AG09309 (cell line): ENCODE data around the gene RNF44.

Experiments
- DNase-seq: peaks from one replicate; pipeline ENCODE4 v3.0.0-alpha.2; 2010; ENCODE audit warnings: low read depth
- H3K4me3 ChIP-seq: 2 replicates; pipeline ENCODE4 v1.5.1; 2011; ENCODE audit warnings: mild to moderate bottlenecking, low read depth, low read length, moderate library complexity; ENCODE audit not compliant: control insufficient read depth
- TF ChIP-seq, protein P1 (sequence below): IDR thresholded peaks from 2 replicates; pipeline ENCODE4 v1.5.1; 2011; ENCODE audit warnings: mild to moderate bottlenecking, low read depth, low read length, inconsistent platforms; ENCODE audit not compliant: insufficient read depth, control insufficient read depth; ENCODE audit errors: missing control alignments

RNF44 gene

DNA sequence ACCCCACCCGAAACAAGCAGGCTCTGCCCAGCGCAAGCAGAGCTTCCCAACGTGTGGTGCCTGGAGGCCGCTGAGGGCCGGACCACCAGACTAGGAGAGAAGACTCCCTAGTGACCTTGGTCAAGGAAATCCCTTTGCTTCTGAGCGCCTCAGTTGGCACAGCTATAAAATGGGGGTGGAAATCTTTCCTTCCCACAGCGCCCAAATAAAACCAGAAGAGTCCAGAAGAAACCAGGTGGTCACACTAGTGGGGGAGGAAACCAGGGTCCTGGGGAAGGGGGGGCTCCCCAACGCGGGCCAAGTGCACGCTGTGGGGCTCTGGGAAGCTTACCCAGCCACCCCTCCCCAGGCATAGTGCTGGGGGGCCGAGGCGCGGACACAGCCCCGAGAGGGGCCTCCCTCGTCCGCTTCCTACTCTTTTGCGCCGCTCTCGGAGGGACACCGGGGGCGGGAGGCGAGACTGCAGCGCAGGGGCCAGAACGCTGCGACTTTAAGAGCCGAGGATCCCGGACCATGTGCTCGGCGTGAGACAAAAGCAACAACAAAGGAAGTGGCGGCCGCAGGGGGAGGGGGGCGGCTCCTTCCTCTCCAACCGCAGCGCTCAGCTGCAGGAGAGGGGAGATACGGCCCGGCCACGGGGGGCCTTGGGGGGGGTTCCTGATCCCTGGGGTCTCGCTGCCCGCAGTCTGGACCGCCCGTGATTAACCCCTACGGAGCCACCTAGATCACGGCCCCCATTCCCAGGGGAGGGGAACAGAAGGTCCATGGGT lies 885 bp downstream of the RNF44 start:
- peak overlapping the region; percentile 98 for H3K4me3 ChIP-seq
- TF ChIP-seq, protein P1, sequence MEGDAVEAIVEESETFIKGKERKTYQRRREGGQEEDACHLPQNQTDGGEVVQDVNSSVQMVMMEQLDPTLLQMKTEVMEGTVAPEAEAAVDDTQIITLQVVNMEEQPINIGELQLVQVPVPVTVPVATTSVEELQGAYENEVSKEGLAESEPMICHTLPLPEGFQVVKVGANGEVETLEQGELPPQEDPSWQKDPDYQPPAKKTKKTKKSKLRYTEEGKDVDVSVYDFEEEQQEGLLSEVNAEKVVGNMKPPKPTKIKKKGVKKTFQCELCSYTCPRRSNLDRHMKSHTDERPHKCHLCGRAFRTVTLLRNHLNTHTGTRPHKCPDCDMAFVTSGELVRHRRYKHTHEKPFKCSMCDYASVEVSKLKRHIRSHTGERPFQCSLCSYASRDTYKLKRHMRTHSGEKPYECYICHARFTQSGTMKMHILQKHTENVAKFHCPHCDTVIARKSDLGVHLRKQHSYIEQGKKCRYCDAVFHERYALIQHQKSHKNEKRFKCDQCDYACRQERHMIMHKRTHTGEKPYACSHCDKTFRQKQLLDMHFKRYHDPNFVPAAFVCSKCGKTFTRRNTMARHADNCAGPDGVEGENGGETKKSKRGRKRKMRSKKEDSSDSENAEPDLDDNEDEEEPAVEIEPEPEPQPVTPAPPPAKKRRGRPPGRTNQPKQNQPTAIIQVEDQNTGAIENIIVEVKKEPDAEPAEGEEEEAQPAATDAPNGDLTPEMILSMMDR = no peak
- DNase-seq = no peak

DNA sequence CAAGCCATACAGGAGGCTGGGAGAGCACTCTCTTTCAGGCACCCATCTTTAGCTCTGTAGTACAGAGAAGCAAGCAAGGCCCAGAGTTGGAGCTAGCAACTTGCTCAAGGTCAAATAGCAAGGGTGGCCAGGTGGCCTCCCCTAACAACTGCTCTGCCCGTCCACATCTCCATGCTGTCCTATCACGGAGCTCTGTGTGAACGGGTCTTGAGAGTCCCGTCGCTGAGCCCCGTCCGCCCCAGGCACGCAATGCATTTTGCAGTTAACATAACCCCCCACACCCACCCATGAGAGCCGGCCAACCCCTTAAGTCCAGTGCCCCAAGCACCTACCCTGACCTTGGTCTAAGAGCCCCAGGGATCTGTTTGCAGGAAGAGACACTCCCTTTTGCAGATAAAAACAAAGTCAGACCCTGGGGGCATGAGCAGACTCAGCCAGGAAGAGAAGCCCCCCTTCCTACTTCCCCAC lies 1.5 kb downstream of the RNF44 start:
- TF ChIP-seq, protein P1 = no peak
- H3K4me3 ChIP-seq = peak overlapping the region; percentile 98
- no peak for DNase-seq

DNA sequence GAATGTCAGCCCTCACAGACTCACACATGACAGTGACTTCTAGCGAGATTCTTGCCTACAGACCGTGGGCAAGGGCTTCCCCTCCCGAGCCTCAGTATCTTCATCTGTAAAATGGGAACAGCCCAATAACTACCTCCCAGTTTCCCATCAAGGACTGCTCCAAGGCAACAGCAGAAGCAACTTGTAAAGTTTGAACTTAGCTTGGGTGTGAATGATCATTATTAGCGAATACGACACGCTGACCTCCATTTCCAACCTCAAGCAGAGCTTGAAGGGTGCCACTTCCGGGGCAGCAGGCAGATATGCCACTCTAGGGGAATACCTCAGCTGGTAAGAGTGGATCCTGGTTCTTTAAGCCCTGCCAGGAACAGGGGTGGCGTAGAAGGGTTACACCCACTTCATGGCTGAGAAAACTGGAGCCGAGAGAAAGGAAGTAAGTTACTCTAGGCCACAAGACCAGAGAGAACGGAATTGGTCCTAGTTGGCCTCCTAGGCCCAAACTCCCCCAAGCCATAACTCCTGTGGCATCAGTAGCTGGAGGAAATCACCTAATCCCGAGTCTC lies 2.0 kb downstream of the RNF44 start:
- H3K4me3 ChIP-seq = peak overlapping the region; percentile 98
- no peak for DNase-seq
- TF ChIP-seq, protein P1 = no peak

DNA sequence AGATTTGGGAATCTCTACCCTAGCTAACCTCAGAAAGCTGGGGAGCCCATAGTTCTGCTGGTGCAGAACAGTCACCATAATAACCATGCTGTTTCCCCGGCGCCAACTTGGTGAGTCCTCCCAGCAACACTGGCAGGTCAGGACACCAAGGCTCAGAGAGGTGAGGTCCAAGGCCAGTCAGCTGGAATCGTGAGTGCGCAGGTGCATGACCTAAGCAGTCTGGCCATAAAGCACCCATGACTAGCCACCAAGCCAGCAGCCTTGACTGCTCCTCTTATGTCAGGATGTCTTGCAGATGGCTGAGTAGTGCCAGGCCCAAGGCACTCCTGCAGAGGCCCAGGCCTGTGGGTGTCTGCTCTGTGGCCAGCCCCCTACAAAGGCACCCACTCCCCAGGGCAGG lies 2.6 kb downstream of the RNF44 start:
- TF ChIP-seq, protein P1 = no peak
- no peak for DNase-seq
- H3K4me3 ChIP-seq = no peak overlapping the region

DNA sequence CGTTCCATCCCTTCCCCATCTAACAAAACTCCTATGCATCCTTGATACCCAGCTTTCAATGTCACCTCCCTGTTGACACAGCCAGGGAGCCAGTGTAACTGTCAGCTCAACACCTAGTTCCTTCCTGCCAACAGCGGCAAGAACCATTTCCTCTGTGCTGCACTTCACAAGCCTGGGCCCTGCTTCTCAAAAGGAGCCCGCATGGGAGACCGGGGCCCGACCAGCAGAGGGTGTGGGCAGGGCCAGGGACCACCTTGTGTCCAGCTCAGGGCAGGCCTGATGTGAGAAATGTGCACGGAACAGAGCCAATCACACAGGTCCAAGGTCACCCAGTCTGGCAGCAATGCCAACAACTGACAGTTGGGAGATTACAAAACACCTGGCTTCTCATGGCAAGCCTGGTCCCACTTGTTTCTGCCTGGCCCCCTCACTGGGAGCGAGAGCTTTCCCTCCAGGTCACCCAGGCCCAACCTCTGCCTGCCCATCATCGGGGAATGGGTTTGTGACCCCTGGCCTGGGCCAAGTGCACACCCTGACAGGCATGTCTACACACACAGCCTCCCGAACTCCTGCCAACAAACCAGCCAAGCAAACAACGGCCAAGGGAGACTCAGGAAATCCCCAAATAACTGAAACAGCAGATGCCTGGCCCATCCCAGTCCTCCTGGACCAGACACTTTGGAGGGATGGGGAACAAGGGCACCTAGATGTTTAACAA lies 3.1 kb downstream of the RNF44 start:
- DNase-seq = no peak
- H3K4me3 ChIP-seq = no peak overlapping the region
- TF ChIP-seq, protein P1 = no peak

DNA sequence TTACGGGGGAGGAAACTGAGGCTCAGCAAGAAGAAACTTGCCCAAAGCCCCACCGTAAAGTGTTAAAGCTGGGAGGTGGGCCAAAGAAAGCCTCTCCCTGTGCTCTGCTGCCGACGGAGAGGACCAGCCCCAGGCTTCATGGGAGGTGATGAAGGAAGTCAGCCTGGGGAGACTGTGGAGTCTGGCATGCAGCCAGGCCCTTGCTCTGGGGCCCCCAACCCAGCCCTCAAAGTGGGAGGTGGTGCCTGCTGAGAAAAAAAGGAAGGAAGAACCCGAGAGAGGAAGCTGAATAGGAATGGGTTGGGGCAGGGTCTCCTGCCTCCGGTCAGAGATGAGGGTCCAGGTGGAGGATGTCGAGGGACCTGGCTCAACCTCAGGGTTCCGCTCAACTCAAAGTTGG lies 3.8 kb downstream of the RNF44 start:
- TF ChIP-seq, protein P1 = no peak
- H3K4me3 ChIP-seq = no peak overlapping the region
- DNase-seq = no peak
